HepG2 (cell line): Measurements from ENCODE around the gene FAM13B. TPM values are rescaled to one million over a fixed set of nuclear protein-coding genes. Genes with fewer than 3 reads are reported as not detected.

Experiments
- ATAC-seq: fragments of 200-7000 bp; cut with Tn5 transposase; 3 replicates; pipeline ENCODE4 v1.9.1; 2020; ENCODE audit warnings: mild to moderate bottlenecking, moderate library complexity
- Bru-seq: library from RNA; stranded (reverse); fragments of 400-500 nt; gene quantifications from one replicate; lab custom pipeline; 2021; lab: Mats Ljungman, UMichigan
- BruChase-seq, 2 experiments: library from RNA; stranded (reverse); fragments of 400-500 nt; gene quantifications; one replicate each; lab custom pipeline; 2021; lab: Mats Ljungman, UMichigan
- BruUV-seq: library from RNA; stranded (reverse); fragments of 400-500 nt; replicated peaks from 2 replicates; lab custom pipeline; 2021; lab: Mats Ljungman, UMichigan
- CTCF ChIA-PET: fragments of 300-600 bp; formaldehyde crosslinking; extraction: SDS; loops from one replicate; lab custom pipeline; 2021; ENCODE audit warnings: low total read pairs, inconsistent platforms, low intra/inter-chr PET ratio; lab: Yijun Ruan, JAX
- POLR2A ChIA-PET: fragments of 350-600 bp; sonication (Branson Sonifier 250); formaldehyde crosslinking; loops from one replicate; lab custom pipeline; 2020; ENCODE audit warnings: antibody characterized with exemption, inconsistent platforms; lab: Yijun Ruan, JAX
- DNase-seq: peaks from one replicate; pipeline ENCODE4 v3.0.0-alpha.2; 2015; ENCODE audit warnings: low spot score
- FAIRE-seq: peaks from 3 replicates; lab custom pipeline; 2011; peaks lifted over from hg19 to GRCh38; lab: Jason Lieb, UNC
- H2AFZ ChIP-seq: one replicate; pipeline ENCODE4 v1.6.1; 2011; ENCODE audit warnings: low read length, inconsistent platforms
- H3K27ac ChIP-seq: fragments of 300-600 bp; 3 replicates; pipeline ENCODE4 v1.8.0; 2011; ENCODE audit warnings: mixed run types, mild to moderate bottlenecking, mixed read lengths, low read length, inconsistent platforms; ENCODE audit not compliant: insufficient read depth; ENCODE audit errors: extremely low read length
- H3K27me3 ChIP-seq, 2 experiments: fragments of 200-600 bp in 1 of 2; 2 replicates in 1 of 2; 3 replicates in 1 of 2; pipeline versions ENCODE4 v1.6.0 to v1.8.0; 2011; ENCODE audit warnings: low read length in 2 of 2, mild to moderate bottlenecking in 2 of 2, moderate library complexity in 2 of 2, inconsistent platforms in 1 of 2; ENCODE audit not compliant: insufficient read depth in 2 of 2, control insufficient read depth in 1 of 2
- H3K36me3 ChIP-seq, 2 experiments: fragments of 200-600 bp in 1 of 2; replicated peaks in 1 of 2; 2 replicates in 1 of 2; 3 replicates in 1 of 2; pipeline versions ENCODE4 v1.5.1 to v1.8.0; 2011; ENCODE audit warnings: low read length in 2 of 2, inconsistent platforms in 1 of 2; ENCODE audit not compliant: insufficient read depth in 2 of 2, control insufficient read depth in 1 of 2
- H3K4me1 ChIP-seq: 2 replicates; pipeline ENCODE4 v1.5.1; 2012; ENCODE audit warnings: low read length, inconsistent platforms; ENCODE audit not compliant: insufficient read depth
- H3K4me2 ChIP-seq: 2 replicates; pipeline ENCODE4 v1.6.0; 2011; ENCODE audit warnings: low read depth, low read length, inconsistent platforms
- H3K4me3 ChIP-seq, 3 experiments: fragments of 200-600 bp in 1 of 3; sonication (generic), shearing (Covaris generic) in 1 of 3; replicated peaks in 1 of 3; 2 replicates each; pipeline ENCODE4 v1.5.1; 2011 to 2016; ENCODE audit warnings: low read length in 3 of 3, inconsistent platforms in 2 of 3, low read depth in 2 of 3, mild to moderate bottlenecking in 2 of 3, control low read depth in 1 of 3, mixed read lengths in 1 of 3; ENCODE audit not compliant: insufficient read depth in 1 of 3
- H3K79me2 ChIP-seq: one replicate; pipeline ENCODE4 v1.6.1; 2011; ENCODE audit warnings: low read length, inconsistent platforms; ENCODE audit not compliant: insufficient read depth
- H3K9ac ChIP-seq: 2 replicates; pipeline ENCODE4 v1.6.0; 2011; ENCODE audit warnings: mild to moderate bottlenecking, low read depth, low read length, inconsistent platforms; ENCODE audit not compliant: insufficient read depth
- H3K9me3 ChIP-seq: 2 replicates; pipeline ENCODE4 v1.5.1; 2012; ENCODE audit warnings: mild to moderate bottlenecking, low read length
- H4K20me1 ChIP-seq: 2 replicates; pipeline ENCODE4 v1.6.0; 2011; ENCODE audit warnings: inconsistent platforms, mild to moderate bottlenecking, low read length, moderate library complexity; ENCODE audit not compliant: insufficient read depth
- ESRRA ChIP-seq: sonication (generic); formaldehyde crosslinking; IDR thresholded peaks from 2 replicates; pipeline ENCODE4 v1.5.1; 2020; ENCODE audit warnings: mild to moderate bottlenecking, low read depth, missing genetic modification reagents
- HOXA9 ChIP-seq: sonication (generic); formaldehyde crosslinking; IDR thresholded peaks from 2 replicates; pipeline ENCODE4 v1.8.1; 2022; ENCODE audit warnings: missing genetic modification reagents, mild to moderate bottlenecking, moderate library complexity, borderline replicate concordance
- KDM5A ChIP-seq: fragments of 200-600 bp; sonication (generic); IDR thresholded peaks from 2 replicates; pipeline ENCODE4 v1.7.0; 2018; ENCODE audit warnings: antibody characterized with exemption, mild to moderate bottlenecking, low read length, borderline replicate concordance
- MTF2 ChIP-seq: sonication (generic); formaldehyde crosslinking; IDR thresholded peaks from 2 replicates; pipeline ENCODE4 v1.5.0; 2020; ENCODE audit warnings: missing genetic modification reagents, borderline replicate concordance
- SAP130 ChIP-seq: IDR thresholded peaks from 2 replicates; pipeline ENCODE4 v1.6.1; 2016; ENCODE audit warnings: low read depth
- ZNF333 ChIP-seq: sonication (generic); formaldehyde crosslinking; IDR thresholded peaks from 2 replicates; pipeline ENCODE4 v1.4.0; 2020; ENCODE audit warnings: mild to moderate bottlenecking, missing genetic modification reagents, borderline replicate concordance
- ZNF687 ChIP-seq: sonication (generic); formaldehyde crosslinking; IDR thresholded peaks from 2 replicates; pipeline ENCODE4 v1.5.1; 2020; ENCODE audit warnings: mild to moderate bottlenecking, missing genetic modification reagents, moderate library complexity
- WGBS: methylation state at CpG from one replicate; pipeline ENCODE4 v1.1.6; 2017; ENCODE audit warnings: low lambda C conversion rate; 5-methylcytosine and 5-hydroxymethylcytosine counted together
- in situ Hi-C: cut with HindIII; loops from 2 replicates; pipeline ENCODE4 v1.10.0; 2017; ENCODE audit warnings: low pct_unique_long_range_greater_than_20kb; ENCODE audit not compliant: extremely low pct_ligation_motif_present
- intact Hi-C: fragments of 100-400 bp; cut with micrococcal nuclease; formaldehyde crosslinking; loops from one replicate; pipeline ENCODE4 v1.10.0; 2022; ENCODE audit not compliant: unreplicated experiment
- long read RNA-seq, 2 experiments: library from RNA in 1 of 2; library from polyadenylated mRNA in 1 of 2; stranded (forward) in 1 of 2; unstranded in 1 of 2; transcript quantifications; one replicate each; pipeline ENCODE4 v2.0.0, GENCODE V29; 2019 to 2022
- polyA minus RNA-seq, 3 experiments: library from RNA; depleted of rRNA, polyadenylated mRNA; stranded (reverse); fragments of >200 nt; gene quantifications; 2 replicates each; pipeline ENCODE4 v1.2.3, GENCODE V29; 2011; ENCODE audit warnings: low replicate concordance in 1 of 3
- polyA plus RNA-seq, 8 experiments: library from polyadenylated mRNA; depleted of rRNA in 3 of 8; stranded (reverse) in 7 of 8; unstranded in 1 of 8; fragments of >200 nt; fragmentation: Illumina TruSeq in 4 of 8; extraction: Trizol in 4 of 8; gene quantifications; 2 replicates each; pipeline versions ENCODE4 v1.2.1 to v1.2.3, GENCODE V29; 2011 to 2016; ENCODE audit warnings: low read depth in 4 of 8, missing spikeins in 1 of 8, mixed read lengths in 1 of 8; ENCODE audit not compliant: insufficient read depth in 1 of 8
- total RNA-seq, 5 experiments: library from RNA; depleted of rRNA; stranded (reverse); fragments of >200 nt; fragmentation: Illumina TruSeq; extraction: Trizol; gene quantifications; 2 replicates each; pipeline ENCODE4 v1.2.3, GENCODE V29; 2016; ENCODE audit warnings: low read depth in 1 of 5
- TF ChIP-seq, protein P1 (sequence below): sonication (generic); formaldehyde crosslinking; IDR thresholded peaks from 2 replicates; pipeline ENCODE4 v1.4.0; 2020; ENCODE audit warnings: low read depth, missing genetic modification reagents

FAM13B gene
- total RNA-seq (2016; rRNA removed; fragmentation: Illumina TruSeq; extraction: Trizol) (11.5 and 11.8 TPM in 2 replicates), polyA plus RNA-seq (2011; rRNA removed) (6.9 and 7.5 TPM in 2 replicates), polyA minus RNA-seq (2011; rRNA and poly(A)+ RNA removed; ENCODE audit: low replicate concordance) (5.9 and 11.7 TPM in 2 replicates), Bru-seq, nascent RNA (percentile 85 among the genes with signal in this experiment), BruChase-seq, experiment 1, labeled RNA remaining after a 6-hour chase (percentile 83 among the genes with signal in this experiment), BruChase-seq, experiment 2, labeled RNA remaining after a 2-hour chase (percentile 86 among the genes with signal in this experiment)
- 23.7 and 24.4 TPM in 2 replicates for total RNA-seq (2016; cell fraction: cytosol; rRNA removed; fragmentation: Illumina TruSeq; extraction: Trizol; ENCODE audit: low read depth)
- total RNA-seq (2016; cell fraction: insoluble cytoplasmic fraction; rRNA removed; fragmentation: Illumina TruSeq; extraction: Trizol): 11.5 and 12.4 TPM in 2 replicates
- total RNA-seq (2016; cell fraction: membrane; rRNA removed; fragmentation: Illumina TruSeq; extraction: Trizol): 17.3 and 17.9 TPM in 2 replicates
- total RNA-seq (2016; cell fraction: nucleus; rRNA removed; fragmentation: Illumina TruSeq; extraction: Trizol): 28.3 TPM in 2 replicates
- polyA plus RNA-seq (2011; cell fraction: cytosol; rRNA removed): 2.3 and 3.7 TPM in 2 replicates
- polyA plus RNA-seq (2011; cell fraction: nucleus; rRNA removed): 9.0 and 13.3 TPM in 2 replicates
- polyA plus RNA-seq (2012): 5.8 and 7.5 TPM in 2 replicates
- polyA plus RNA-seq (2016; cell fraction: cytosol; fragmentation: Illumina TruSeq; extraction: Trizol; ENCODE audit: low read depth): 0.97 and 1.1 TPM in 2 replicates
- 9.6 and 11.3 TPM in 2 replicates for polyA plus RNA-seq (2016; cell fraction: insoluble cytoplasmic fraction; fragmentation: Illumina TruSeq; extraction: Trizol; ENCODE audit: low read depth)
- polyA plus RNA-seq (2016; cell fraction: membrane; fragmentation: Illumina TruSeq; extraction: Trizol; ENCODE audit: low read depth): 1.9 and 2.2 TPM in 2 replicates
- polyA plus RNA-seq (2016; cell fraction: nucleus; fragmentation: Illumina TruSeq; extraction: Trizol; ENCODE audit: insufficient read depth, low read depth): 23.2 and 24.7 TPM in 2 replicates
- polyA minus RNA-seq (2011; cell fraction: cytosol; rRNA and poly(A)+ RNA removed): 5.5 and 6.4 TPM in 2 replicates
- polyA minus RNA-seq (2011; cell fraction: nucleus; rRNA and poly(A)+ RNA removed): 67.8 and 69.9 TPM in 2 replicates
- long read RNA-seq, experiment 1, partial matches to known transcripts: 1 of 2 reads
- long read RNA-seq, experiment 1, other reads (novel, unspliced or antisense): 1 of 2 reads
- long read RNA-seq, experiment 2, partial matches to known transcripts: 2 of 20 reads
- long read RNA-seq, experiment 2, other reads (novel, unspliced or antisense): 18 of 20 reads

DNA sequence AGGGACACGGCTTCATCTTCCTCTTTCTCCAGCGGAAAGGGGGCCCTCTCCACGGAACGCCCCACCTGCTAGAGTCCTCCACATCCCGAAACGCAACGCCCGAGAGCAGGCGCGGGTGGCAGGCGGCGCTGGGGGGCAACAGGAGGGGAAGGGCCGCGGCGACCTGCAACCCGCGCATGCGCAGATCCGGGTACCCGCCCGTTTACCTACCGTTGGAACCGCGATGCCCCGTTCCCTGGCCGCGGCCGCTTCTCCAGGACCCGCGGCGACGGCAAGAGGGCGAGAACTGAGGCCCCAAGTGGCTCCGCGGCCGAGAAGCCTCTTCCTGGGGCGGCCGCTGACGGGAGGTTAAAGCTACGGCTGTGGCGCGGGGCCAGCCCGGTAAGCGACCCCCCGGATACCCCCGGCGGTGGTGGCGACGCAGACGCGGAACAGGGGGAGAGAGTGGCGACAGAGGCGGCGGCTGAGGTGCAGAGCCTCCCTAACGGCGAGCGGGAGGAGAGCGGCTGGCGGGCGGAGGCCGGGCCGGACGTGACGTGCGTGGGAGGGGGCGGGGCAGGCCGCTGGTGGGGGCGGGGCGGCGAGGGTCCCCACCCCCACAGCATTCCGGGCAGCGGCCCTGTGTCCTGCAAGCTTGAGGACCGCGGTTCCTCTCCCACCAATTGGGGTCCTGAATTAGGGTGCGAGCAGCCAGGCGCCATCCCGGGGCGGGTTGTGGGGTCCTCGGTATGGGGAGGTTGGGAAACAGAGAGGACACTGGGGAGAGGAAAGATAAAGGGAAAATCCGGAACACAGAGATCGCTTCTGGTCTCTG, at the start of gene FAM13B:
TSS of gene FAM13B (minus strand) at position 508 of the 814 bp plus-strand sequence. CDS start 13,968 bp downstream, outside the sequence.
- Histone ChIP-seq H3K9ac (peak within 1 kb of the TSS; percentile 99), H3K79me2 (peaks cover 47% of the 10 kb centered on the region), H4K20me1 (peaks cover 34% of the 10 kb centered on the region), H3K27me3 (no peaks in the 10 kb centered on the region; a peak in 1 of 5 replicates), H2AFZ (no peak within 1 kb of the TSS), H3K27ac (peak within 1 kb of the TSS; percentile 99), H3K4me3 (peak within 1 kb of the TSS; percentile 87 to 99 (median 97)), H3K4me1 (peaks cover 54% of the 10 kb centered on the region), H3K4me2 (peak within 1 kb of the TSS; percentile 79), H3K9me3 (no peaks in the 10 kb centered on the region), H3K36me3 (peaks cover 0 to 1% of the 10 kb centered on the region in 2 experiments; a peak in 1 of 5 replicates)
- FAIRE-seq: no peak
- CTCF ChIA-PET: no interaction called here
- intact Hi-C loops: no loop called here
- no TSS peak for BruUV-seq
- peak; percentile 83 for ATAC-seq
- 0% methylated on average over 21 of the region's 81 CpGs for WGBS
- POLR2A ChIA-PET: interaction anchor here (0.6 to 1.7 kb wide), 3 partner anchors 14 to 281 kb away, joined by 3 to 7 read pairs (median 4); partner anchors contain the start of gene HNRNPA0
- in situ Hi-C loops: loop anchor here (5.0 kb wide), 1 partner anchor 35 kb away; no protein-coding TSS in a partner anchor
- peak; percentile 46 for DNase-seq
- peak; percentile 87 for TF ChIP-seq ZNF687
- peak; percentile 62; the same call in 1 of the 2 replicates for TF ChIP-seq MTF2 (CRISPR knock-in tag)
- TF ChIP-seq ESRRA (CRISPR knock-in tag): 0 out of 2 replicates have a peak, but pooled peaks have one; percentile 4
- peak; percentile 60; the same call in 1 of the 2 replicates for TF ChIP-seq HOXA9 (CRISPR knock-in tag)
- TF ChIP-seq SAP130: peak; percentile 64
- TF ChIP-seq ZNF333 (CRISPR knock-in tag): no peak
- TF ChIP-seq, protein P1, sequence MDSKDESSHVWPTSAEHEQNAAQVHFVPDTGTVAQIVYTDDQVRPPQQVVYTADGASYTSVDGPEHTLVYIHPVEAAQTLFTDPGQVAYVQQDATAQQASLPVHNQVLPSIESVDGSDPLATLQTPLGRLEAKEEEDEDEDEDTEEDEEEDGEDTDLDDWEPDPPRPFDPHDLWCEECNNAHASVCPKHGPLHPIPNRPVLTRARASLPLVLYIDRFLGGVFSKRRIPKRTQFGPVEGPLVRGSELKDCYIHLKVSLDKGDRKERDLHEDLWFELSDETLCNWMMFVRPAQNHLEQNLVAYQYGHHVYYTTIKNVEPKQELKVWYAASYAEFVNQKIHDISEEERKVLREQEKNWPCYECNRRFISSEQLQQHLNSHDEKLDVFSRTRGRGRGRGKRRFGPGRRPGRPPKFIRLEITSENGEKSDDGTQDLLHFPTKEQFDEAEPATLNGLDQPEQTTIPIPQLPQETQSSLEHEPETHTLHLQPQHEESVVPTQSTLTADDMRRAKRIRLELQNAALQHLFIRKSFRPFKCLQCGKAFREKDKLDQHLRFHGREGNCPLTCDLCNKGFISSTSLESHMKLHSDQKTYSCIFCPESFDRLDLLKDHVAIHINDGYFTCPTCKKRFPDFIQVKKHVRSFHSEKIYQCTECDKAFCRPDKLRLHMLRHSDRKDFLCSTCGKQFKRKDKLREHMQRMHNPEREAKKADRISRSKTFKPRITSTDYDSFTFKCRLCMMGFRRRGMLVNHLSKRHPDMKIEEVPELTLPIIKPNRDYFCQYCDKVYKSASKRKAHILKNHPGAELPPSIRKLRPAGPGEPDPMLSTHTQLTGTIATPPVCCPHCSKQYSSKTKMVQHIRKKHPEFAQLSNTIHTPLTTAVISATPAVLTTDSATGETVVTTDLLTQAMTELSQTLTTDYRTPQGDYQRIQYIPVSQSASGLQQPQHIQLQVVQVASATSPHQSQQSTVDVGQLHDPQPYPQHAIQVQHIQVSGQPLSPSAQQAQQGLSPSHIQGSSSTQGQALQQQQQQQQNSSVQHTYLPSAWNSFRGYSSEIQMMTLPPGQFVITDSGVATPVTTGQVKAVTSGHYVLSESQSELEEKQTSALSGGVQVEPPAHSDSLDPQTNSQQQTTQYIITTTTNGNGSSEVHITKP (CRISPR knock-in tag): 0 out of 2 replicates have a peak, but pooled peaks have one; percentile 35
- TF ChIP-seq KDM5A: peak; percentile 84; the same call in 1 of the 2 replicates
